ENCODE measurements around the gene CSAD.

- TF ChIP-seq POLR2AphosphoS5 (IDR thresholded peaks at IDR 0.05; ENCODE audit: borderline replicate concordance, low read depth, low read length) (no peak), EZH2 (IDR thresholded peaks at IDR 0.05) (no peak)
Observed at GRCh38 chr12:53115891-53116648, 64.7 kb downstream of the CSAD start.

Measured in SK-N-MC (cell line).